ENCODE measurements around the gene RPEL1. TPM values are rescaled to one million over a fixed set of nuclear protein-coding genes. Genes with fewer than 3 reads are reported as not detected.

Gene RPEL1
- polyA plus RNA-seq, 1 experiment, result 0.15 TPM

- Histone ChIP-seq H3K27me3 (ENCODE audit: control insufficient read depth, insufficient read depth, low read length) (no peaks in the 10 kb centered on the region), H3K4me3 (ENCODE audit: low read depth, low read length) (no peak overlapping the region), H3K27ac (ENCODE audit: low read depth, low read length) (peak overlapping the region; percentile 47), H3K9me3 (ENCODE audit: control insufficient read depth, insufficient read depth, low read length) (no peaks in the 10 kb centered on the region)
- peak; percentile 55 for DNase-seq (ENCODE audit: low read depth, low spot score)
- TF ChIP-seq CTCF (IDR thresholded peaks at IDR 0.05; ENCODE audit: low read depth, low read length), result no peak
- POLR2A ChIA-PET, result interaction anchor here (1.2 to 1.6 kb wide), 2 partner anchors 40 to 88 kb away, joined by 3 read pairs; no protein-coding TSS in a partner anchor
- CTCF ChIA-PET, result interaction anchor here (0.8 to 1.2 kb wide), 2 partner anchors 11 to 106 kb away, joined by 3 to 4 read pairs; no protein-coding TSS in a partner anchor
Observed at GRCh38 chr10:103232772-103233488, 12.8 kb upstream of the RPEL1 start.

- DNase-seq (ENCODE audit: low read depth, low spot score), result no peak
Observed at GRCh38 chr10:103235775-103236174, 9.9 kb upstream of the RPEL1 start.

GRCh38 chr10:103238506-103239252 lies 7.0 kb upstream of the RPEL1 start:
- TF ChIP-seq CTCF (IDR thresholded peaks at IDR 0.05; ENCODE audit: low read depth, low read length), result peak; percentile 56
- CTCF ChIA-PET, result interaction anchor here (0.5 to 1.8 kb wide), 26 partner anchors 8 to 337 kb away, joined by 3 to 20 read pairs (median 4); partner anchors contain the start of genes CNNM2 and NT5C2
- no peak overlapping the region for H3K4me3 ChIP-seq (ENCODE audit: low read depth, low read length)
- H3K9me3 ChIP-seq (ENCODE audit: control insufficient read depth, insufficient read depth, low read length), result no peaks in the 10 kb centered on the region
- POLR2A ChIA-PET, result interaction anchor here (0.5 to 2.3 kb wide), 7 partner anchors 7 to 1336 kb away, joined by 3 to 12 read pairs (median 3); partner anchors contain the start of gene NT5C2
- H3K27me3 ChIP-seq (ENCODE audit: control insufficient read depth, insufficient read depth, low read length), result no peaks in the 10 kb centered on the region
- DNase-seq (ENCODE audit: low read depth, low spot score), result peak; percentile 15
- H3K27ac ChIP-seq (ENCODE audit: low read depth, low read length), result no peak overlapping the region

More at GRCh38 chr10:103235775-103236174, 9.9 kb upstream of the RPEL1 start:
- H3K9me3 ChIP-seq (ENCODE audit: control insufficient read depth, insufficient read depth, low read length), result no peaks in the 10 kb centered on the region
- POLR2A ChIA-PET, result no interaction called here
- no peak overlapping the region for H3K4me3 ChIP-seq (ENCODE audit: low read depth, low read length)
- CTCF ChIA-PET, result interaction anchor here (2.8 kb wide), 1 partner anchor 9 kb away, joined by 14 read pairs; the partner anchor contains the start of gene RPEL1
- H3K27me3 ChIP-seq (ENCODE audit: control insufficient read depth, insufficient read depth, low read length), result no peaks in the 10 kb centered on the region
- H3K27ac ChIP-seq (ENCODE audit: low read depth, low read length), result no peak overlapping the region
- TF ChIP-seq CTCF (IDR thresholded peaks at IDR 0.05; ENCODE audit: low read depth, low read length), result no peak

- TF ChIP-seq CTCF (IDR thresholded peaks at IDR 0.05; ENCODE audit: low read depth, low read length), result no peak
- Histone ChIP-seq H3K27me3 (ENCODE audit: control insufficient read depth, insufficient read depth, low read length) (no peaks in the 10 kb centered on the region), H3K9me3 (ENCODE audit: control insufficient read depth, insufficient read depth, low read length) (no peaks in the 10 kb centered on the region), H3K4me3 (ENCODE audit: low read depth, low read length) (no peak overlapping the region), H3K27ac (ENCODE audit: low read depth, low read length) (peak overlapping the region; percentile 31)
- ChIA-PET POLR2A (interaction anchor here (0.6 kb wide), 1 partner anchor 47 kb away, joined by 7 read pairs; no protein-coding TSS in a partner anchor), CTCF (interaction anchor here (1.8 kb wide), 1 partner anchor 324 kb away, joined by 7 read pairs; the partner anchor contains the start of gene CNNM2)
- no peak for DNase-seq (ENCODE audit: low read depth, low spot score)
Observed at GRCh38 chr10:103241262-103242011, 4.2 kb upstream of the RPEL1 start.

Measured in AG04450 (cell line).